ENCODE data around the gene ARHGAP24.
"Not testable (repeated sequence)": the region's sequence is repeated elsewhere in the genome, so short reads cannot be mapped to it uniquely, and the experiment has no call there.

ARHGAP24 gene

GRCh38 chr4:86015412-86016350, 540.7 kb downstream of the ARHGAP24 start:
- no peak for DNase-seq (ENCODE audit: low read depth in 2 of 2)

GRCh38 chr4:86019362-86019761, 544.4 kb downstream of the ARHGAP24 start:
- no peak for DNase-seq (ENCODE audit: low read depth in 2 of 2)

- no peak for DNase-seq (ENCODE audit: low read depth in 2 of 2)
Observed at GRCh38 chr4:86019906-86020305, 545.0 kb downstream of the ARHGAP24 start.

- not testable (repeated sequence) for DNase-seq (ENCODE audit: low read depth in 2 of 2)
Observed at GRCh38 chr4:86021671-86022070, 546.7 kb downstream of the ARHGAP24 start.

GRCh38 chr4:86026720-86027119, 551.8 kb downstream of the ARHGAP24 start:
- DNase-seq (ENCODE audit: low read depth in 2 of 2), result no peak

GRCh38 chr4:86031927-86032326, 557.0 kb downstream of the ARHGAP24 start:
- no peak for DNase-seq (ENCODE audit: low read depth in 2 of 2)

GRCh38 chr4:86032476-86033022, 557.6 kb downstream of the ARHGAP24 start:
- no peak for DNase-seq (ENCODE audit: low read depth in 2 of 2)

GRCh38 chr4:86033171-86033570, 558.2 kb downstream of the ARHGAP24 start:
- DNase-seq (ENCODE audit: low read depth in 2 of 2), result no peak

GRCh38 chr4:86034616-86035015, 559.7 kb downstream of the ARHGAP24 start:
- no peak for DNase-seq (ENCODE audit: low read depth in 2 of 2)

- no peak for DNase-seq (ENCODE audit: low read depth in 2 of 2)
Observed at GRCh38 chr4:86035688-86036087, 560.7 kb downstream of the ARHGAP24 start.

GRCh38 chr4:86036736-86037135, 561.8 kb downstream of the ARHGAP24 start:
- no peak for DNase-seq (ENCODE audit: low read depth in 2 of 2)

- no peak for DNase-seq (ENCODE audit: low read depth in 2 of 2)
Observed at GRCh38 chr4:86038037-86038436, 563.1 kb downstream of the ARHGAP24 start.

- no peak for DNase-seq (ENCODE audit: low read depth in 2 of 2)
Observed at GRCh38 chr4:86043755-86044592, 569.0 kb downstream of the ARHGAP24 start.

- DNase-seq (ENCODE audit: low read depth in 2 of 2), result no peak
Observed at GRCh38 chr4:86044593-86044985, 569.6 kb downstream of the ARHGAP24 start.

- no peak for DNase-seq (ENCODE audit: low read depth in 2 of 2)
Observed at GRCh38 chr4:86048426-86048825, 573.5 kb downstream of the ARHGAP24 start.

- DNase-seq (ENCODE audit: low read depth in 2 of 2), result no peak
Observed at GRCh38 chr4:86050496-86050895, 575.5 kb downstream of the ARHGAP24 start.

Measured in stimulated activated CD4-positive, alpha-beta T cell treated with anti-CD3 and anti-CD28 coated beads, Interleukin-1b, Interleukin-23, amount 100 ng/mL, for 1 hour (primary cell).